ENCODE results near the gene B3GAT1. TPM values are rescaled to one million over a fixed set of nuclear protein-coding genes. Genes with fewer than 3 reads are reported as not detected.
A peak's percentile ranks its signal among the peaks of the same experiment; 100 is the strongest.

Gene B3GAT1
- total and polyA plus RNA-seq, 2 donors (not counting 1 experiment from before 2014, with no cell fraction given), result 0.06 TPM; not detected in 1

GRCh38 chr11:134332189-134332631, 79.8 kb downstream of the B3GAT1 start:
- H4K20me1 ChIP-seq (ENCODE audit: control insufficient read depth, insufficient read depth, low read length, poor library complexity, severe bottlenecking), result no peaks in the 10 kb centered on the region
- H3K4me2 ChIP-seq (replicated peaks; ENCODE audit: low read depth, low read length, poor library complexity, severe bottlenecking), result peak overlapping the region; percentile 92
- Mint-ChIP-seq H3K27ac (no peak overlapping the region), H3K27me3 (peaks cover 53% of the 10 kb centered on the region), H3K9me3 (ENCODE audit: insufficient read depth) (no peaks in the 10 kb centered on the region), H3K4me1 (peaks cover 14% of the 10 kb centered on the region), H3K4me3 (peak overlapping the region; percentile 82)
- peaks cover 18 to 19% of the 10 kb centered on the region in 2 donors for H3K4me1 ChIP-seq (ENCODE audit: control insufficient read depth in 2 of 2, insufficient read depth in 2 of 2, low read length in 2 of 2)
- POLR2A ChIA-PET, result no interaction called here
- peaks cover 0 to 4% (median 2%) of the 10 kb centered on the region in 3 donors for H3K9me3 ChIP-seq (ENCODE audit: control extremely low read depth in 1 of 3, control insufficient read depth in 2 of 3, insufficient read depth in 1 of 3, low read length in 2 of 3)
- H3K27me3 ChIP-seq (replicated peaks in 1 of 4; ENCODE audit: control extremely low read depth in 1 of 4, control insufficient read depth in 3 of 4, insufficient read depth in 4 of 4, low read length in 3 of 4), result peaks cover 2 to 39% (median 16%) of the 10 kb centered on the region in 4 experiments
- DNase-seq, result no peak
- intact Hi-C loops (cut with micrococcal nuclease), result no loop called here
- H3K27ac ChIP-seq (ENCODE audit: low read length in 2 of 2), result no peak overlapping the region
- TF ChIP-seq CTCF (IDR thresholded peaks at IDR 0.05) (no peak), EZH2 (IDR thresholded peaks at IDR 0.05; ENCODE audit: borderline replicate concordance, insufficient read depth, low read depth, low read length, poor library complexity, severe bottlenecking) (no peak)
- H3K4me3 ChIP-seq (ENCODE audit: control extremely low read depth in 1 of 5, extremely low read depth in 1 of 5, insufficient read depth in 1 of 5, low read depth in 2 of 5, low read length in 4 of 5), result peak overlapping the region; percentile 11 to 69 (median 53)
- 3% methylated on average over 40 of the region's 40 CpGs for WGBS (ENCODE audit: insufficient coverage)
- H3K79me2 ChIP-seq (ENCODE audit: control insufficient read depth, insufficient read depth, low read length), result no peaks in the 10 kb centered on the region
- peak overlapping the region; percentile 81 for H2AFZ ChIP-seq (ENCODE audit: insufficient read depth, low read depth, low read length, poor library complexity, severe bottlenecking)
- CTCF ChIA-PET, result no interaction called here
- peak; percentile 2 for ATAC-seq (ENCODE audit: low read depth)
- no peaks in the 10 kb centered on the region for H3K36me3 ChIP-seq (replicated peaks in 1 of 2; ENCODE audit: control extremely low read depth in 1 of 2, control insufficient read depth in 1 of 2, extremely low read depth in 1 of 2, insufficient read depth in 2 of 2, low read length in 1 of 2)
- peak overlapping the region; percentile 70 for H3K9ac ChIP-seq (ENCODE audit: low read length)

GRCh38 chr11:134331354-134332188, 80.5 kb downstream of the B3GAT1 start, which contains the start of gene GLB1L2:
Gene GLB1L2, plus strand, starts transcription at chr11:134331988. Its CDS starts 74 bp downstream, at chr11:134332062.
- 4% methylated on average over 57 of the region's 80 CpGs for WGBS (ENCODE audit: insufficient coverage)
- DNase-seq, result peak; percentile 79
- Histone ChIP-seq H2AFZ (ENCODE audit: insufficient read depth, low read depth, low read length, poor library complexity, severe bottlenecking) (peak within 1 kb of the TSS; percentile 81), H4K20me1 (ENCODE audit: control insufficient read depth, insufficient read depth, low read length, poor library complexity, severe bottlenecking) (no peaks in the 10 kb centered on the region), H3K9ac (ENCODE audit: low read length) (peak within 1 kb of the TSS; percentile 70), H3K36me3 (replicated peaks in 1 of 2; ENCODE audit: control extremely low read depth in 1 of 2, control insufficient read depth in 1 of 2, extremely low read depth in 1 of 2, insufficient read depth in 2 of 2, low read length in 1 of 2) (no peaks in the 10 kb centered on the region), H3K4me1 (ENCODE audit: control insufficient read depth in 2 of 2, insufficient read depth in 2 of 2, low read length in 2 of 2) (peaks cover 18 to 19% of the 10 kb centered on the region in 2 donors), H3K4me3 (ENCODE audit: control extremely low read depth in 1 of 5, extremely low read depth in 1 of 5, insufficient read depth in 1 of 5, low read depth in 2 of 5, low read length in 4 of 5) (peak within 1 kb of the TSS; percentile 11 to 69 (median 53)), H3K27me3 (replicated peaks in 1 of 4; ENCODE audit: control extremely low read depth in 1 of 4, control insufficient read depth in 3 of 4, insufficient read depth in 4 of 4, low read length in 3 of 4) (peaks cover 2 to 39% (median 16%) of the 10 kb centered on the region in 4 experiments), H3K27ac (ENCODE audit: low read length in 2 of 2) (no peak within 1 kb of the TSS), H3K79me2 (ENCODE audit: control insufficient read depth, insufficient read depth, low read length) (no peaks in the 10 kb centered on the region), H3K9me3 (ENCODE audit: control extremely low read depth in 1 of 3, control insufficient read depth in 2 of 3, insufficient read depth in 1 of 3, low read length in 2 of 3) (peaks cover 0 to 4% (median 2%) of the 10 kb centered on the region in 3 donors), H3K4me2 (replicated peaks; ENCODE audit: low read depth, low read length, poor library complexity, severe bottlenecking) (peak within 1 kb of the TSS; percentile 92)
- ChIA-PET POLR2A (no interaction called here), CTCF (no interaction called here)
- Mint-ChIP-seq H3K27ac (peak within 1 kb of the TSS; percentile 32), H3K4me3 (peak within 1 kb of the TSS; percentile 86), H3K27me3 (peaks cover 58% of the 10 kb centered on the region), H3K4me1 (peaks cover 14% of the 10 kb centered on the region), H3K9me3 (ENCODE audit: insufficient read depth) (peaks cover 2% of the 10 kb centered on the region)
- TF ChIP-seq EZH2 (IDR thresholded peaks at IDR 0.05; ENCODE audit: borderline replicate concordance, insufficient read depth, low read depth, low read length, poor library complexity, severe bottlenecking) (no peak), CTCF (IDR thresholded peaks at IDR 0.05) (no peak)
- peak; percentile 92 for ATAC-seq (ENCODE audit: low read depth)
- intact Hi-C loops (cut with micrococcal nuclease), result loop anchor here (1.0 kb wide), 1 partner anchor 78 kb away; the partner anchor contains the start of genes ACAD8 and THYN1

Data from B cell (primary cell).